NB4 (cell line): ENCODE results near the gene SH3RF2.

Source experiments
- CTCF ChIP-seq: IDR thresholded peaks from one replicate; pipeline ENCODE4 v1.5.1; 2012; ENCODE audit warnings: low read depth, low read length
- MYC ChIP-seq: IDR thresholded peaks from 2 replicates; pipeline ENCODE4 v1.6.1; 2011; ENCODE audit warnings: low read depth, low read length
- POLR2A ChIP-seq: IDR thresholded peaks from 2 replicates; pipeline ENCODE4 v1.6.1; 2011; ENCODE audit warnings: mild to moderate bottlenecking; ENCODE audit not compliant: insufficient read length; ENCODE audit errors: extremely low read depth
- TF ChIP-seq, protein P1 (sequence below): IDR thresholded peaks from 2 replicates; pipeline ENCODE4 v1.6.1; 2011; ENCODE audit warnings: low read depth, low read length

DNA sequence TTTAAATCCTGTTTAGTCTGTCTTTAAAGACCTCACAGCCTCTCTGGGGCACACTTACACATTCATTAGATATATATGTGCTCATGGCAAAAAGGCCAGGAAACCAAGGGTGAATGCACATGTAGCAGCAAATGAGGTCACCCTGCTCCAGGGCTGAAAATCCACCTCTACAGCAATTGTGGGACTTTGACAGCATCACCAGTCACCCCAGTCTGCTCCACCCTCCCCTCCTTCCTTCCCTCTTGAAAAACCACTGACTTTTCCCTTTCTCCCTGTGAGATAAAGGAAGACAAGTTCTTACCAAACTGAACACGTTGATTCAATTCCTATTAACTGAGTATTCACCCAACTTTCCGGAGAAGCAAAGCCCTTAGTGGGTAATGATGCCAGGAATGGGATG is 15.2 kb upstream of the SH3RF2 start:
- no peak for TF ChIP-seq CTCF
- TF ChIP-seq POLR2A, result no peak
- TF ChIP-seq, protein P1, sequence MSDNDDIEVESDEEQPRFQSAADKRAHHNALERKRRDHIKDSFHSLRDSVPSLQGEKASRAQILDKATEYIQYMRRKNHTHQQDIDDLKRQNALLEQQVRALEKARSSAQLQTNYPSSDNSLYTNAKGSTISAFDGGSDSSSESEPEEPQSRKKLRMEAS, result no peak
- TF ChIP-seq MYC, result no peak
